ENCODE measurements around the gene SHISA9.

DNA sequence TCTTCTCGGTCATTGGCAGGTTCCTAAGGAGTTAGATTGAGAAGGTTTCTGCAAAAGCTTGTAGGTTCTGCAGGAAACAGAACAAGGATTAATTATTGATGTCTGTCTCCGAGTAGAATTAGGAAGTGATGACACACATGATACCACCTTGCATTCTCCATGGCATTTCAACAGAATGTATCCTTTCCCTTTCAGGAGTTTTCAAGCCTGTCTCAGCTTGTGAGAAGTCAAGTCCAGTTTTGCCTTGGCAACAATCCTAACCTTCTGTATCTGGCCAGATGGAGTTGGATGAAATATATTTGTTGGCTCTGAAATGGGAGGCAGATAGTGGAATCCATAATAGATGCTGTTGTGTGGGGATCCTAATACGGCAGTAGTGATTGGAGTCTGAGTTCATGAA lies 235.5 kb downstream of the SHISA9 start:
- TF ChIP-seq, protein P1, sequence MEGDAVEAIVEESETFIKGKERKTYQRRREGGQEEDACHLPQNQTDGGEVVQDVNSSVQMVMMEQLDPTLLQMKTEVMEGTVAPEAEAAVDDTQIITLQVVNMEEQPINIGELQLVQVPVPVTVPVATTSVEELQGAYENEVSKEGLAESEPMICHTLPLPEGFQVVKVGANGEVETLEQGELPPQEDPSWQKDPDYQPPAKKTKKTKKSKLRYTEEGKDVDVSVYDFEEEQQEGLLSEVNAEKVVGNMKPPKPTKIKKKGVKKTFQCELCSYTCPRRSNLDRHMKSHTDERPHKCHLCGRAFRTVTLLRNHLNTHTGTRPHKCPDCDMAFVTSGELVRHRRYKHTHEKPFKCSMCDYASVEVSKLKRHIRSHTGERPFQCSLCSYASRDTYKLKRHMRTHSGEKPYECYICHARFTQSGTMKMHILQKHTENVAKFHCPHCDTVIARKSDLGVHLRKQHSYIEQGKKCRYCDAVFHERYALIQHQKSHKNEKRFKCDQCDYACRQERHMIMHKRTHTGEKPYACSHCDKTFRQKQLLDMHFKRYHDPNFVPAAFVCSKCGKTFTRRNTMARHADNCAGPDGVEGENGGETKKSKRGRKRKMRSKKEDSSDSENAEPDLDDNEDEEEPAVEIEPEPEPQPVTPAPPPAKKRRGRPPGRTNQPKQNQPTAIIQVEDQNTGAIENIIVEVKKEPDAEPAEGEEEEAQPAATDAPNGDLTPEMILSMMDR (conservative IDR thresholded peaks at IDR 0.05; ENCODE audit: low read depth, low read length), result no peak
- no peak for TF ChIP-seq POLR2A (IDR thresholded peaks at IDR 0.05; ENCODE audit: low read depth, low read length)
- TF ChIP-seq FOS (IDR thresholded peaks at IDR 0.05; ENCODE audit: low read depth, low read length), result no peak
- TF ChIP-seq CEBPB (IDR thresholded peaks at IDR 0.05; ENCODE audit: low read depth, low read length), result no peak
- no peak for TF ChIP-seq CHD1 (IDR thresholded peaks at IDR 0.05; ENCODE audit: low read depth, low read length)
- TF ChIP-seq RAD21 (IDR thresholded peaks at IDR 0.05; ENCODE audit: low read length), result no peak
- TF ChIP-seq RCOR1 (IDR thresholded peaks at IDR 0.05; ENCODE audit: insufficient replicate concordance, low read length), result no peak
- TF ChIP-seq BHLHE40 (IDR thresholded peaks at IDR 0.05; ENCODE audit: low read depth, low read length), result no peak
- TF ChIP-seq NFE2L2 (IDR thresholded peaks at IDR 0.05; ENCODE audit: low read depth, low read length), result no peak
- TF ChIP-seq RFX5 (IDR thresholded peaks at IDR 0.05; ENCODE audit: low read depth, low read length), result no peak
- TF ChIP-seq MXI1 (IDR thresholded peaks at IDR 0.05; ENCODE audit: borderline replicate concordance, low read depth, low read length), result no peak
- no peak for TF ChIP-seq MAZ (IDR thresholded peaks at IDR 0.05; ENCODE audit: borderline replicate concordance, low read depth, low read length)
- TF ChIP-seq SMC3 (IDR thresholded peaks at IDR 0.05; ENCODE audit: low read depth, low read length), result no peak
